ENCODE measurements around the gene TWIST2. TPM values are rescaled to one million over a fixed set of nuclear protein-coding genes. Genes with fewer than 3 reads are reported as not detected.

The TWIST2 gene
- total RNA-seq, 1 donor from 2014 or later = 18.6 TPM

DNA sequence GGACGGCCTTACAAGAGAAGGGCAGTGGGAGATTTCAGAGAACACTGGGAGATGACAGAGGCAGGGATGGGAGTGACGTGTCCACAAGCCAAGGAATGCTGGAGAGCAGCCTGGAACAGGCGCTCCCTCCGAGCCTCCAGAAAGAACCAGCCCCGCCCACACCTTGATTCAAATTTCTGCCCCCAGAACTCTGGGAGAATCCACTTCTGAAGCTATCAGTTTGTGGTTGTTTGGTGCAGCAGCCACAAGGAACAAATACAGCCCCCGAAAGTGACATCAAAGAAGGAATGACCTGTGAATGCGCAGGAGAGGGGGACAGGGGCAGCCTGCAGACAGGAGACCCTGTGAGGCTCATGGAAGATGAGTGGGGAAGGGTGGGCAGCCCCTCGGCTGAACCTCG is 67.3 kb downstream of the TWIST2 start:
- peaks cover 9% of the 10 kb centered on the region for H3K27me3 Mint-ChIP-seq (ENCODE audit: low read depth)
- no peaks in the 10 kb centered on the region for H3K36me3 Mint-ChIP-seq
- peaks cover 2% of the 10 kb centered on the region for H3K4me1 Mint-ChIP-seq
- TF ChIP-seq CTCF (IDR thresholded peaks at IDR 0.05; ENCODE audit: unreplicated experiment) = no peak
- no peaks in the 10 kb centered on the region for H3K9me3 Mint-ChIP-seq
- H3K4me3 Mint-ChIP-seq = no peak overlapping the region
- DNase-seq (ENCODE audit: low spot score in 2 of 2, unreplicated experiment in 2 of 2) = no peak
- H3K27ac Mint-ChIP-seq = no peak overlapping the region

GRCh38 chr2:238915596-238915995 is 67.7 kb downstream of the TWIST2 start:
- no peak for TF ChIP-seq CTCF (IDR thresholded peaks at IDR 0.05; ENCODE audit: unreplicated experiment)
- Mint-ChIP-seq H3K4me1 (no peaks in the 10 kb centered on the region), H3K36me3 (no peaks in the 10 kb centered on the region), H3K4me3 (no peak overlapping the region), H3K27me3 (ENCODE audit: low read depth) (peaks cover 9% of the 10 kb centered on the region), H3K27ac (no peak overlapping the region), H3K9me3 (no peaks in the 10 kb centered on the region)
- no peak for DNase-seq (ENCODE audit: low spot score in 2 of 2, unreplicated experiment in 2 of 2)

GRCh38 chr2:238916176-238916874 is 68.4 kb downstream of the TWIST2 start:
- H3K4me3 Mint-ChIP-seq = no peak overlapping the region
- H3K27me3 Mint-ChIP-seq (ENCODE audit: low read depth) = peaks cover 12% of the 10 kb centered on the region
- H3K36me3 Mint-ChIP-seq = no peaks in the 10 kb centered on the region
- no peak overlapping the region for H3K27ac Mint-ChIP-seq
- TF ChIP-seq CTCF (IDR thresholded peaks at IDR 0.05; ENCODE audit: unreplicated experiment) = no peak
- H3K9me3 Mint-ChIP-seq = no peaks in the 10 kb centered on the region
- no peaks in the 10 kb centered on the region for H3K4me1 Mint-ChIP-seq
- DNase-seq (ENCODE audit: low spot score in 2 of 2, unreplicated experiment in 2 of 2) = no peak

- DNase-seq (ENCODE audit: low spot score in 2 of 2, unreplicated experiment in 2 of 2) = no peak
- peaks cover 12% of the 10 kb centered on the region for H3K27me3 Mint-ChIP-seq (ENCODE audit: low read depth)
- H3K4me3 Mint-ChIP-seq = no peak overlapping the region
- no peak for TF ChIP-seq CTCF (IDR thresholded peaks at IDR 0.05; ENCODE audit: unreplicated experiment)
- no peaks in the 10 kb centered on the region for H3K36me3 Mint-ChIP-seq
- peaks cover 2% of the 10 kb centered on the region for H3K4me1 Mint-ChIP-seq
- H3K27ac Mint-ChIP-seq = no peak overlapping the region
- H3K9me3 Mint-ChIP-seq = no peaks in the 10 kb centered on the region
Measured at GRCh38 chr2:238916875-238917590, 69.1 kb downstream of the TWIST2 start.

DNA sequence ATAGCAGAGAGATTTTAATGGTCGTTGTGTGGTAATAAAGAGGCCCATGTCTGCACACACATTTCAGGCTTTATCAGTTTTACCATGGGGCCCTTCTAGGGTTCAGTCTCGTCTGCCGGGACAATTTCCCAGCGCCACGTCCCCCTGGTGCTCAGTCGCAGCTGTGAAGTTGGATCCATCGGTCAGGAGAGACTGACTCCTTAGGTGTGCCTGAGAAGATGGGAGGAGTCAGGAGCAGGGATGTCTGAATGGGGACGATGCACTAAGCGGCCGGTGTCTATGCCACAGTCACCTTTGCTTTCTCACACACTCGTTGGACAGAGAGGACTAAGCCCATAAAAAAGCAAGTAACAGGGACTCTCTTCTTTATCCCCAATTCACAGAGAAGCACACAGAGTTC is 71.4 kb downstream of the TWIST2 start:
- DNase-seq (ENCODE audit: low spot score in 2 of 2, unreplicated experiment in 2 of 2) = no peak
- H3K4me3 Mint-ChIP-seq = no peak overlapping the region
- H3K4me1 Mint-ChIP-seq = peaks cover 2% of the 10 kb centered on the region

More for the DNA sequence above, 71.4 kb downstream of the TWIST2 start:
- Mint-ChIP-seq H3K9me3 (no peaks in the 10 kb centered on the region), H3K27me3 (ENCODE audit: low read depth) (peaks cover 12% of the 10 kb centered on the region), H3K36me3 (no peaks in the 10 kb centered on the region), H3K27ac (no peak overlapping the region)
- no peak for TF ChIP-seq CTCF (IDR thresholded peaks at IDR 0.05; ENCODE audit: unreplicated experiment)
